ENCODE data around the gene PATZ1.
"Not testable (repeated sequence)": the region's sequence is repeated elsewhere in the genome, so short reads cannot be mapped to it uniquely, and the experiment has no call there.

The PATZ1 gene

GRCh38 chr22:31343235-31344191 is 2.6 kb downstream of the PATZ1 start:
- DNase-seq (ENCODE audit: low spot score), result peak; percentile 84

- DNase-seq (ENCODE audit: low spot score), result peak; percentile 57
These were observed 3.6 kb downstream of the PATZ1 start for GRCh38 chr22:31342389-31343140.

- no peak for DNase-seq (ENCODE audit: low spot score)
These were observed 4.6 kb downstream of the PATZ1 start for GRCh38 chr22:31341386-31342088.

- no peak for DNase-seq (ENCODE audit: low spot score)
These were observed 5.3 kb downstream of the PATZ1 start for GRCh38 chr22:31340765-31341247.

- DNase-seq (ENCODE audit: low spot score), result no peak
These were observed 5.8 kb downstream of the PATZ1 start for GRCh38 chr22:31340360-31340759.

GRCh38 chr22:31339148-31339832 is 6.9 kb downstream of the PATZ1 start:
- no peak for DNase-seq (ENCODE audit: low spot score)

GRCh38 chr22:31337178-31337577 is 9.0 kb downstream of the PATZ1 start:
- no peak for DNase-seq (ENCODE audit: low spot score)

- DNase-seq (ENCODE audit: low spot score), result no peak
These were observed 11.8 kb downstream of the PATZ1 start for GRCh38 chr22:31334329-31334728.

GRCh38 chr22:31333641-31334040 is 12.5 kb downstream of the PATZ1 start:
- no peak for DNase-seq (ENCODE audit: low spot score)

GRCh38 chr22:31332886-31333285 is 13.3 kb downstream of the PATZ1 start:
- DNase-seq (ENCODE audit: low spot score), result no peak

- no peak for DNase-seq (ENCODE audit: low spot score)
These were observed 14.1 kb downstream of the PATZ1 start for GRCh38 chr22:31332010-31332409.

GRCh38 chr22:31329453-31330215 is 16.5 kb downstream of the PATZ1 start:
- no peak for DNase-seq (ENCODE audit: low spot score)

- DNase-seq (ENCODE audit: low spot score), result no peak
These were observed 17.1 kb downstream of the PATZ1 start for GRCh38 chr22:31329029-31329428.

GRCh38 chr22:31328544-31328960 is 17.6 kb downstream of the PATZ1 start:
- DNase-seq (ENCODE audit: low spot score), result no peak

GRCh38 chr22:31327806-31328543 is 18.2 kb downstream of the PATZ1 start:
- DNase-seq (ENCODE audit: low spot score), result no peak

- DNase-seq (ENCODE audit: low spot score), result no peak
These were observed 19.3 kb downstream of the PATZ1 start for GRCh38 chr22:31326877-31327276.

GRCh38 chr22:31323578-31324550 is 22.3 kb downstream of the PATZ1 start:
- no peak for DNase-seq (ENCODE audit: low spot score)

- no peak for DNase-seq (ENCODE audit: low spot score)
These were observed 24.7 kb downstream of the PATZ1 start for GRCh38 chr22:31321421-31321820.

- not testable (repeated sequence) for DNase-seq (ENCODE audit: low spot score)
These were observed 31.9 kb downstream of the PATZ1 start for GRCh38 chr22:31314220-31314619.
